Ovary (tissue), 3 donors: Measurements from ENCODE around the gene NAV2.

Experiments used
- CTCF ChIP-seq, 3 donors: fragments of 450-650 bp in 2 of 3; fragments of 200-600 bp in 1 of 3; IDR thresholded peaks; one replicate each; pipeline versions ENCODE4 v1.5.1 to v1.8.0; 2016 to 2022; ENCODE audit warnings: antibody characterized with exemption in 3 of 3, mild to moderate bottlenecking in 1 of 3
- EP300 ChIP-seq: sonication (generic); formaldehyde crosslinking; IDR thresholded peaks from one replicate; pipeline ENCODE4 v1.6.1; 2017; ENCODE audit warnings: antibody characterized with exemption
- POLR2A ChIP-seq: fragments of 450-650 bp; IDR thresholded peaks from one replicate; pipeline ENCODE4 v1.6.1; 2017; ENCODE audit warnings: antibody characterized with exemption, mild to moderate bottlenecking, moderate library complexity
- donor health status: DM: no; HTN: no; CAD: no.

GRCh38 chr11:19954899-19955298 lies 242.3 kb downstream of the NAV2 start:
- TF ChIP-seq CTCF (IDR thresholded peaks at IDR 0.05) (no peak), EP300 (no peak), POLR2A (no peak)
